GM23338 (cell line): ENCODE data around the gene SULT1A4. TPM values are rescaled to one million over a fixed set of nuclear protein-coding genes. Genes with fewer than 3 reads are reported as not detected.
"Not testable (repeated sequence)": the region's sequence is repeated elsewhere in the genome, so short reads cannot be mapped to it uniquely, and the experiment has no call there.

Experiments
- ATAC-seq: fragments of 200-7000 bp; cut with Tn5 transposase; 3 replicates; pipeline ENCODE4 v1.9.1; 2020
- DNase-seq: peaks from one replicate; pipeline ENCODE4 v3.0.0-alpha.2; 2015; ENCODE audit warnings: low spot score
- H2AFZ ChIP-seq: fragments of 200-600 bp; sonication (generic); 2 replicates; pipeline ENCODE4 v1.8.0; 2016; ENCODE audit warnings: antibody characterized with exemption, mild to moderate bottlenecking, moderate library complexity
- H3F3A ChIP-seq: fragments of 200-600 bp; sonication (generic); replicated peaks from 2 replicates; pipeline ENCODE4 v1.8.0; 2017; ENCODE audit warnings: antibody characterized with exemption, mixed run types, low read depth
- H3K27ac ChIP-seq: fragments of 200-600 bp; sonication (generic); 2 replicates; pipeline ENCODE4 v1.6.1; 2016; ENCODE audit warnings: low read depth
- H3K27me3 ChIP-seq: fragments of 200-600 bp; sonication (generic); 2 replicates; pipeline ENCODE4 v1.8.0; 2016; ENCODE audit warnings: mild to moderate bottlenecking, mixed run types, moderate library complexity; ENCODE audit not compliant: insufficient read depth
- H3K36me3 ChIP-seq: fragments of 200-600 bp; sonication (generic); 2 replicates; pipeline ENCODE4 v1.8.0; 2016; ENCODE audit warnings: mild to moderate bottlenecking; ENCODE audit not compliant: insufficient read depth
- H3K4me1 ChIP-seq: fragments of 200-600 bp; sonication (generic); 2 replicates; pipeline ENCODE4 v1.8.0; 2016; ENCODE audit warnings: mild to moderate bottlenecking, moderate library complexity; ENCODE audit not compliant: insufficient read depth
- H3K4me2 ChIP-seq: fragments of 200-600 bp; sonication (generic); 2 replicates; pipeline ENCODE4 v1.7.1; 2017; ENCODE audit warnings: mixed run types
- H3K4me3 ChIP-seq: fragments of 200-600 bp; sonication (generic); 2 replicates; pipeline ENCODE4 v1.6.1; 2016; ENCODE audit warnings: mixed run types
- H3K79me2 ChIP-seq: fragments of 200-600 bp; sonication (generic); replicated peaks from 2 replicates; pipeline ENCODE4 v1.8.0; 2017; ENCODE audit warnings: mild to moderate bottlenecking; ENCODE audit not compliant: insufficient read depth
- H3K9me2 ChIP-seq: fragments of 200-600 bp; sonication (generic); 2 replicates; pipeline ENCODE4 v1.8.0; 2017; ENCODE audit not compliant: insufficient read depth
- H4K20me1 ChIP-seq: fragments of 200-600 bp; sonication (generic); replicated peaks from 2 replicates; pipeline ENCODE4 v1.8.0; 2017; ENCODE audit warnings: mild to moderate bottlenecking; ENCODE audit not compliant: insufficient read depth
- H3K27ac Mint-ChIP-seq: 2 replicates; pipeline ENCODE4 v1.8.0; 2020; ENCODE audit warnings: inconsistent platforms, mild to moderate bottlenecking, moderate library complexity, mixed read lengths
- H3K27me3 Mint-ChIP-seq: 3 replicates; pipeline ENCODE4 v1.8.0; 2022; ENCODE audit warnings: low read depth, mild to moderate bottlenecking, moderate library complexity, mixed read lengths, inconsistent platforms; ENCODE audit not compliant: insufficient read depth, poor library complexity
- H3K36me3 Mint-ChIP-seq: 3 replicates; pipeline ENCODE4 v1.8.0; 2021; ENCODE audit warnings: low read depth, mild to moderate bottlenecking, inconsistent platforms, moderate library complexity, mixed read lengths
- H3K4me1 Mint-ChIP-seq: 3 replicates; pipeline ENCODE4 v1.8.0; 2020; ENCODE audit warnings: mild to moderate bottlenecking, inconsistent platforms, mixed read lengths
- H3K4me3 Mint-ChIP-seq: 3 replicates; pipeline ENCODE4 v1.8.0; 2021; ENCODE audit warnings: moderate library complexity, mild to moderate bottlenecking, inconsistent platforms, mixed read lengths
- H3K9me3 Mint-ChIP-seq: 3 replicates; pipeline ENCODE4 v1.8.0; 2020; ENCODE audit warnings: moderate library complexity, mild to moderate bottlenecking, inconsistent platforms, mixed read lengths
- polyA plus RNA-seq: library from polyadenylated mRNA; unstranded; fragments of >200 nt; fragmentation: Nextera tagmentation; extraction: Ambion mirVana; gene quantifications from 2 replicates; pipeline ENCODE4 v1.2.1, GENCODE V29; 2016
- total RNA-seq: library from RNA; depleted of rRNA; stranded (reverse); fragments of >200 nt; shearing (Covaris generic); gene quantifications from 2 replicates; pipeline ENCODE4 v1.2.3, GENCODE V29; 2014

The SULT1A4 gene
- total and polyA plus RNA-seq, 2 experiments from 2014 or later = 3.9 to 4.2 TPM

DNA sequence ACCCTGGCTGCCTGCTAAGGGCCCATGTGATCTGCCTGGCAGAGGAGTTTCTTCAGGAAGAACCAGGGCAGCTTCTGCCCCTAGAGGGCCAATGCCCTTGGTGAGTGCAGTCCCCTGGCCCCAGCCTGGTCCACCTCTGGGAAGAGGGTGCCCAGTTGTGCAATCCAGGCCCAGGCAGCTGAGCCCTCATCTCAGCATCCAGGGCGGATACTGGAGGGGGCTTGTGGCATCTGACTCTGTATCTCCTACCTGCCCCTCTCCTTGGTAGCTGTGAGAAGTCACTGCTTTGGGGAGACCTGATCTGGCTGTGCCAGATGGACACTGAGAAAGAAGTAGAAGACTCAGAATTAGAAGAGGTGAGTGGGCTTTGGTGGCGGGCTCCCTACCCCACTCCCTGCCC, 2.1 kb upstream of the SULT1A4 start:
- H3K4me2 ChIP-seq, ATAC-seq: not testable (repeated sequence)

GRCh38 chr16:29460647-29461030, 926 bp downstream of the SULT1A4 start:
- DNase-seq, H3K9me2 ChIP-seq, H3K36me3 ChIP-seq, H3K27ac Mint-ChIP-seq, H3K27me3 Mint-ChIP-seq, H3K79me2 ChIP-seq, H2AFZ ChIP-seq, H3K9me3 Mint-ChIP-seq, H3K4me1 Mint-ChIP-seq, H3K36me3 Mint-ChIP-seq, H3K4me3 Mint-ChIP-seq, H3K4me2 ChIP-seq, H3K27me3 ChIP-seq, H3K4me3 ChIP-seq, H3F3A ChIP-seq, H3K4me1 ChIP-seq, H3K27ac ChIP-seq, H4K20me1 ChIP-seq: not testable (repeated sequence)
- ATAC-seq = peak; percentile 46

More for the DNA sequence above, 2.1 kb upstream of the SULT1A4 start:
- not testable (repeated sequence) for H3K9me3 Mint-ChIP-seq, H4K20me1 ChIP-seq, H3K27me3 ChIP-seq, H3K79me2 ChIP-seq, H2AFZ ChIP-seq, H3K4me1 ChIP-seq, H3K36me3 ChIP-seq, H3F3A ChIP-seq, H3K27ac Mint-ChIP-seq, H3K4me3 ChIP-seq, H3K9me2 ChIP-seq, H3K4me3 Mint-ChIP-seq, H3K27ac ChIP-seq, H3K36me3 Mint-ChIP-seq, DNase-seq, H3K4me1 Mint-ChIP-seq, H3K27me3 Mint-ChIP-seq

DNA sequence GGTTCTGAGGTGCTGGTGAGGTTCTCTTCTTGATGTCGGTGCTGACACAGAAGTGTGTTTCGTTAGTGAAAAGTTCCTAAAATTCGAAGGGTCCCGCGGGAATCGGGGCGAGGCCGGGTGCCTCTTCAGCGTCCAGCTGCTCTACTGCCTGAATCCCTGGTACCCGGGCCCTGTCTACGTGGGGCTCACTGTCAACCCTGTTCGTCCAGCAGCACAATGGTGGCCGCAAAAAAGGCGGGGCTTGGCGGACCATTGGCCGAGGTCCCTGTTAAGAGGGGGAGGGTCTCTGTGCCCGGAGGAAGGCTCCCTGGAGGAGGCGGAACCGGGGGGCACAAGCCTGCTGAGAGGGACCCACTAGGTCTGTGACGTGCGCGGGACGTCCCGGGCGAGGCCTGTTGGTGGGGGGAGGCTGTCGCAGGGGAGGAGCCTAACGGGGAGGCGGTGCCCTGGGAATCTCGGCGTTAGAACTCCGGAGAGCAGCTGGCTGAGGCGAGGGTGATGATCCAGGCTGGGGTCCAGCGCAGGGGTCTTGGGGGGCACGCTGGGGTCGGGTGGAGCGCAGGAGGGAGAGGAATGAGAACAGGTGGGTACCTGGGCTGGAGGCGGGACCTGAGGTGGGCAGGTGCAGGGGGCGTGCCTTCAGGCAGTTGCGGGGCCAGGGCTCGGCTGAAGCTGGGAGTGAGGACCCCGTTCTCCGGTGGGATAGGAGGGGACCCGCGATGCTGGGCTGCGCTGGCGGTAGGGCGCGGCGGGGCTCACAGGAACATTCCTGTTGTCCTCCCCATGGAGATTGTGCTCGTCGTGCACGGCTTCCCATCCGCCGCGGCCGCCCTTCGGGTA, 6.5 kb downstream of the SULT1A4 start:
- H3K9me3 Mint-ChIP-seq, H2AFZ ChIP-seq, H3K36me3 ChIP-seq, H3K4me1 ChIP-seq, H3K4me2 ChIP-seq, H4K20me1 ChIP-seq, H3K36me3 Mint-ChIP-seq, DNase-seq, H3K27me3 Mint-ChIP-seq, H3F3A ChIP-seq, H3K27me3 ChIP-seq, H3K27ac Mint-ChIP-seq, H3K4me3 Mint-ChIP-seq, H3K79me2 ChIP-seq, H3K4me1 Mint-ChIP-seq, H3K4me3 ChIP-seq, H3K27ac ChIP-seq, H3K9me2 ChIP-seq: not testable (repeated sequence)
- peak; percentile 54 for ATAC-seq

DNA sequence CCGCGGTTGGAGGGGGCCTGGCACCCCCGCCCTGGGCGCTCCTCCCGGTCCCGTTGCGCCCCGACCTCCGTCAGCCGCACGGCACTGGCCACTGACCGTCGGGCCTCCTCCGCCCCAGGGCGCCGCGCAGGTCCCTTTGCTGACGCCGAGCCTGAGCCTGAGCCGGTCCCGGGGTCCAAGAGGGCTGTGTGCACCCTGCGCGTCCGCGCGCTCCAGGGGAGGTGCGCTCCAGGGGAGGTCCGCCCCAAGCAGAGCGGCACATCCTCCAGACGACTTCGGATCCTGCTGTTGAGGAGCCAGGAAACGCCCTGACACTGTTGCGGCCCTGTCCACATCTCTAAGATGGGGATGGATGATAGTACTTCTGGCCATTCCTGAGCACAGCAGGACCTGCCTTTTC, 7.2 kb downstream of the SULT1A4 start:
- not testable (repeated sequence) for H3K27me3 Mint-ChIP-seq, H4K20me1 ChIP-seq, H3K27me3 ChIP-seq, H2AFZ ChIP-seq, H3K79me2 ChIP-seq, H3K36me3 ChIP-seq, H3K27ac ChIP-seq, H3K9me3 Mint-ChIP-seq, H3K4me3 ChIP-seq, H3K4me3 Mint-ChIP-seq, H3F3A ChIP-seq, H3K4me2 ChIP-seq, H3K4me1 ChIP-seq, H3K36me3 Mint-ChIP-seq, H3K9me2 ChIP-seq, DNase-seq, H3K27ac Mint-ChIP-seq, H3K4me1 Mint-ChIP-seq
- ATAC-seq = peak; percentile 26

DNA sequence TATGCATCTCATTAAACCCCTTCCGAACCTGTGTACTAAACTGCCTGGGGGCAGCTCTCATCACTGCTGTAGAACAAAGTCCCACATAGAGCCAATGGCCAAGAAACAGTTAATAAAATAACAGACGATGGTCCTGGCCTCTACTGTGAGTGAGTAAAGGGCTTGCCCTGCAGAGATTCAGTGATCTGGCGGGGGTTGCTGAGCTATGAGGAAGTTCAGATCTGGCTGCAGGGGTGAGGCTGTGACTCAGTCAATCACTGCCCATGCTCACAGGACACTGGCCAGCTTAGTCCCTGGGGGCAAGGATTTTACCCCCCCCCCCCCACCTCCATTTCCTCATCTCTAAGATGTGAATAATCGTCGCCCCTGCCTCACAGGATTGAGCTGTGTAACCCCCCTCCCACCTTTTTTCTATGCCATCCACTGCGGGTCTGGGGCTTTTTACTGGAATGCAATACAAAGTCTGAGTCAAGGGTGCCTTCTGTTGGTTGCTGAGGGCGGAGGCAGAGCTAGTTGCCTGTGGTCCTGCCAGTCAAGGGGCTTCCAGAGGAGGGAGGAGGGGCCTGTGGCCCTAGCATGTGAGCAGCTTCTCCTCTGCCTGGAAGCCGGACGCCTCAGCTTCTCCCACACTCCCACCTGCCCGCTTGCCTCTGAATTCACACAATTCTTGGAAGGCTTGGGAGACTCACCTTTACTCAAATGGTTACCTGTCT, 8.1 kb downstream of the SULT1A4 start:
- H3K4me1 ChIP-seq, H3K27me3 Mint-ChIP-seq, H4K20me1 ChIP-seq, H3K27me3 ChIP-seq, H3K36me3 ChIP-seq, H3K36me3 Mint-ChIP-seq, H3K79me2 ChIP-seq, H3K9me3 Mint-ChIP-seq, H3K4me1 Mint-ChIP-seq, H3K27ac Mint-ChIP-seq, DNase-seq, H3K4me3 ChIP-seq, H2AFZ ChIP-seq, H3K4me3 Mint-ChIP-seq, H3K9me2 ChIP-seq, H3F3A ChIP-seq, H3K4me2 ChIP-seq, H3K27ac ChIP-seq: not testable (repeated sequence)
- peak; percentile 75 for ATAC-seq

DNA sequence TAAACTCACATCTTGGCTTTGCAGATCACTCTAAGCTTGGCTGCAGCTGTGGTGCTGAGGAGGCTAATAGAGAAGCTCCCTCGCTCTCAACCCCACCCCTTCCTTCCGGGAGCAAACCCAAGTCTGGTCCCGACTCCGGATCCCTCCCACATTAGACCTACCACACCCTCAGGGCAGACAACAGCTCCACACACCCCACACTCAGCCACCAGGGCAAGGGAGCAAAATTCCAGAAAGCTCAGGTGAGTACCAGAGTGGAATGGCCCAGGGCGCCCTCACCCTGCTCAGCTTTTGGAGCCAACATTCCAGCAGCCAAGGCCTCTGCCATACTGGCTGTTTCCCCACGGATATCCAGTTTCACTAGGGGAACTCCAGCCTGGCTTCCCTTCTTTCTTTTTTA, 9.9 kb downstream of the SULT1A4 start:
- H3K9me2 ChIP-seq, H4K20me1 ChIP-seq, H3K4me3 Mint-ChIP-seq, H3K4me3 ChIP-seq, H2AFZ ChIP-seq, H3F3A ChIP-seq, H3K27me3 Mint-ChIP-seq, H3K79me2 ChIP-seq, H3K4me1 ChIP-seq, H3K9me3 Mint-ChIP-seq, H3K36me3 Mint-ChIP-seq, H3K4me2 ChIP-seq, H3K27ac Mint-ChIP-seq, H3K27ac ChIP-seq, H3K4me1 Mint-ChIP-seq, H3K27me3 ChIP-seq, H3K36me3 ChIP-seq, DNase-seq: not testable (repeated sequence)
- ATAC-seq = peak; percentile 8
